Measurements from ENCODE around the gene IL2RA.

GRCh38 chr10:6089334-6090219 lies 27.4 kb upstream of the IL2RA start:
- TF ChIP-seq CTCF (IDR thresholded peaks at IDR 0.05) = no peak
- TF ChIP-seq POLR2A (IDR thresholded peaks at IDR 0.05) = no peak

Measured in testis (tissue), 2 donors.